Astrocyte of the spinal cord (primary cell): Measurements from ENCODE around the gene TSR3.

Experiments used
- DNase-seq: peaks from one replicate; pipeline ENCODE4 v3.0.0; 2011; ENCODE audit warnings: low read depth, low spot score
- H3K4me3 ChIP-seq: 2 replicates; pipeline ENCODE4 v1.5.1; 2011; ENCODE audit warnings: low read depth, mild to moderate bottlenecking, low read length, moderate library complexity
- in situ Hi-C: cut with HindIII; loops from 2 replicates; pipeline ENCODE4 v1.10.0; 2017; ENCODE audit warnings: low sequenced_read_pairs
- TF ChIP-seq, protein P1 (sequence below): IDR thresholded peaks from 2 replicates; pipeline ENCODE4 v1.5.1; 2012; ENCODE audit warnings: low read depth, mild to moderate bottlenecking, low read length, inconsistent platforms

Gene TSR3

GRCh38 chr16:1394367-1394951, 42.8 kb upstream of the TSR3 start:
- TF ChIP-seq, protein P1, sequence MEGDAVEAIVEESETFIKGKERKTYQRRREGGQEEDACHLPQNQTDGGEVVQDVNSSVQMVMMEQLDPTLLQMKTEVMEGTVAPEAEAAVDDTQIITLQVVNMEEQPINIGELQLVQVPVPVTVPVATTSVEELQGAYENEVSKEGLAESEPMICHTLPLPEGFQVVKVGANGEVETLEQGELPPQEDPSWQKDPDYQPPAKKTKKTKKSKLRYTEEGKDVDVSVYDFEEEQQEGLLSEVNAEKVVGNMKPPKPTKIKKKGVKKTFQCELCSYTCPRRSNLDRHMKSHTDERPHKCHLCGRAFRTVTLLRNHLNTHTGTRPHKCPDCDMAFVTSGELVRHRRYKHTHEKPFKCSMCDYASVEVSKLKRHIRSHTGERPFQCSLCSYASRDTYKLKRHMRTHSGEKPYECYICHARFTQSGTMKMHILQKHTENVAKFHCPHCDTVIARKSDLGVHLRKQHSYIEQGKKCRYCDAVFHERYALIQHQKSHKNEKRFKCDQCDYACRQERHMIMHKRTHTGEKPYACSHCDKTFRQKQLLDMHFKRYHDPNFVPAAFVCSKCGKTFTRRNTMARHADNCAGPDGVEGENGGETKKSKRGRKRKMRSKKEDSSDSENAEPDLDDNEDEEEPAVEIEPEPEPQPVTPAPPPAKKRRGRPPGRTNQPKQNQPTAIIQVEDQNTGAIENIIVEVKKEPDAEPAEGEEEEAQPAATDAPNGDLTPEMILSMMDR = no peak
- in situ Hi-C loops = no loop called here
- DNase-seq = no peak
- H3K4me3 ChIP-seq = no peak overlapping the region

- H3K4me3 ChIP-seq = no peak overlapping the region
- in situ Hi-C loops = no loop called here
Observed at GRCh38 chr16:1393613-1394176, 42.0 kb upstream of the TSR3 start.

GRCh38 chr16:1392826-1393225, 41.1 kb upstream of the TSR3 start:
- TF ChIP-seq, protein P1 = no peak
- H3K4me3 ChIP-seq = no peak overlapping the region
- in situ Hi-C loops = no loop called here
- no peak for DNase-seq

More at GRCh38 chr16:1393613-1394176, 42.0 kb upstream of the TSR3 start:
- TF ChIP-seq, protein P1 = no peak
- DNase-seq = no peak

GRCh38 chr16:1390239-1390779, 38.6 kb upstream of the TSR3 start:
- no peak overlapping the region for H3K4me3 ChIP-seq
- DNase-seq = no peak
- in situ Hi-C loops = no loop called here
- TF ChIP-seq, protein P1 = no peak

DNA sequence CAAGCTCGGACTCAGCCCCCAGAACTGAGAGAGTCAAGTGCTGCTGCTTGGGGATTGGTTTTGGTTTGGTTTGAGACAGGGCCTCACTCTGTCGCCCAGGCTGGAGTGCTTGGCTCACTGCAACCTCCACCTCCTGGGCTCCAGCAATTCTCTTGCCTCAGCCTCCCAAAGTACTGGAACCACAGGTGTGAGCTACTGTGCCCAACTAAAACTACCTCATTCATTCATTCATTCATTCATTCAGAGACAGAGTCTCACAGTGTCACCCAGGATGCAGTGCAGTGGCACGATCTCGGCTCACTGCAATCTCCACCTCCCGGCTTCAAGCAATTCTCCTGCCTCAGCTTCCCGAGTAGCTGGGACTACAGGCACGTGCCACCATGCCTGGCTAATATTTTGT, 38.1 kb upstream of the TSR3 start:
- TF ChIP-seq, protein P1 = no peak
- H3K4me3 ChIP-seq = no peak overlapping the region
- no peak for DNase-seq
- in situ Hi-C loops = no loop called here

GRCh38 chr16:1387331-1387730, 35.7 kb upstream of the TSR3 start:
- in situ Hi-C loops = no loop called here
- DNase-seq = no peak
- no peak overlapping the region for H3K4me3 ChIP-seq
- TF ChIP-seq, protein P1 = no peak
